Inflammatory macrophage treated with lipopolysaccharide for 4 hours (primary cell): ENCODE results near the gene MRFAP1.
"Not testable (repeated sequence)": the region's sequence is repeated elsewhere in the genome, so short reads cannot be mapped to it uniquely, and the experiment has no call there.

ENCODE experiments used
- DNase-seq: peaks from one replicate; pipeline ENCODE4 v3.0.0-alpha.2; 2020

MRFAP1 gene

GRCh38 chr4:6612961-6613675, 27.4 kb upstream of the MRFAP1 start:
- DNase-seq: no peak

DNA sequence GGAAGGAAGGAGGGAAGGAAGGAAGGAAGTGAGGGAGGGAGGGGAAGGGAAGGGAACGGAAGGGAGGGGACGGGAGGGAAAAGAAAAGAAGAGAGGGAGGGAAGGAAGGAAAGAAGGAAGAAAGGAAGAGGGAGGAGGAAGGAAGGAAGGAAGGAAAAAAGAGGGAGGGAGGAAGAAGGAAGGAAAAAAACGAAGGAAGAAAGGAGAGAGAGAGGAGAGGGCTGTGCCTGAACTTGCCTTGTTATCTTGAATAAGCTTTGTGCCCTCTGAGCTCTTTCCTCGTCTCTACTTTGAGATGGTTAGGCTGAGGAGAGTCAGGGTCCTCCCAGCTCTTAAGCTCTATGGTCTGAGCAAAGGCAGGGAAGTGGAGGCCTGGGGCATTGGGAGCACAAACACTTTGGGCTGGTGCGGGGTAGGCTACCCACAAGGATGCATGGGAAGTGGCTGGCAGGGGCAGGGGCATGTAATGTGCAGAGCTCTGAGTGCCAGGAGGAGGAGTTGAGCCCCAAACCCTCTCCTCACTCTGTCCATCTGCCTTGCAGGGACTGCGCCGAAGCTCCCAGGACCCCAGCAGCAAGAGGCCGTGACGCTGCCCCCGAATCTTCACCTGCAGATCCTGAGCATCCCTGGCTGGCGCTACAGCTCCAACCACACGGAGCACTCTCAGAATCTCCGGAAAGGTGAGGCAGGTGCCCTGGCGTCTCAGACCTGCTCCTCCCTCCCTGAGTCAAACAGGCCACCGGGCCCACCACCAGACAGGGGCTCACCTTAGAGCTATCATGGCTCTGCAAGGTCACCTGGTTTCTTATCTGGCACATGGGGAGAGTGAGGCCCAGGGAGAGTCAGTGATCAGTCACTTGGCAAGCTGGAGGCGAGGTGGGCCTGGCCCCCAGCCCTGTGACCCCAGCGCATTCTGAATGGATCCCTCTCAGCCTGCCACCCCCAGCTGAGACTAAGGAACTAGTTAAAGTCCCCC, 26.5 kb upstream of the MRFAP1 start:
- DNase-seq: no peak

GRCh38 chr4:6614701-6615230, 25.7 kb upstream of the MRFAP1 start:
- DNase-seq: no peak

DNA sequence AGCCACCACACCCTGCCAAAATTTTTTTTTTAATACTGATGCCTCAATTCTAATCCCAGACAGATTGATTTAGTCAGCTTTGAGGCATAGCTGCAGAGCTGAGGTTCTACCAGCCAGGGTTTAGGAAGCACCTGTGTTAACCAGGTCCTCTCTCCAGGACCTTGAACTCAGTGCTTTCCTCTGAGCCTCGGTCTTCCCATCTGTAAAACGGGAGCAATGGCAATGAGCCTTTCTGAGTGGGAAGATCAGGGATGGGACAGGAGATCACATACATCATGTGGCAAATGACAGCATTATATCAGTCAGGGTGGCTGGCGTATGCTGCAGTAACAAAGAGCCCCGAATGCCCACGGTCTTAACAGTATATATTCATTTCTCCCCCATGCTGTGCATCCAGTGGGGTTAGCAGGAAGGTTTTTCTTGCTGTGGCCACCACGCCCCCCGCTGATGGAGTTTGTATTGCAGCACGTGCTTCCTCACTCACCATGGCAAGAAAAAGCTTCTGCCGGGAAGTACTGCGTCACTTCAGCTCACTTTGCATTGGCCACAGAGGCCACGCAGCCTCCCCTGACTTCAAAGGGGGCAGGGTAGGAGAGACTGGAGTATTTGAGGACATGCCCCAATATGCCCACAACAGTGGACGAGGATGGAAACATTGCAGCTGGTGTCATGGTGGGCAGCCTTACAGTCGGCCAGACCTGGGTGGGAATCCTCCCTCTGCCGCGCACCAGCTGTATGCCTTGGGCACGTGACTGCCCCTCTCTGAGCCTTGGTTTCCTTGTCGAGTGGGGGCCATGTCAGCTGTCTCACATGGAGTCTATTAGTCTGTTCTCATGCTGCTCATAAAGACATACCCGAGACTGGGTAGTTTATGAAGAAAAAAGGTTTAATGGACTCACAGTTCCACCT, 24.1 kb upstream of the MRFAP1 start:
- DNase-seq: no peak

DNA sequence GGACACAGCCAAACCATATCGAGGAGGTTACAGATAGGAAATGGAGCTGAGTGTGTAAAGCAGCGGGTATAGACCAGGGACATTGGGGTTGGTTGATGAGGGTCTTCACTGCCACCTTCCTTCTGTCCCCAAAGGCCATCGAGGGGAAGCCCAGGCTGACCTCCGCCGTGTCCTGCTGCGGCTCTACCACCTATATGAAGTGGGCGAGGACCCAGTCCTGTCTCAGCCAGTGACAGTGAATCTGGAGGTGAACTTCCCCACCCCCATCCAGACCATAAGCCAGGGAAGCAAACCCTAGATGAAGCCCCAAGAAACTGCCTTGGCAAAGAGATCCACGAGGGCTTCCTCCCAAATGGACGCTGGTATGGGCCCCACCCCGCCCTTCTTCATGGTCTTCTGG, 23.2 kb upstream of the MRFAP1 start:
- no peak for DNase-seq

DNA sequence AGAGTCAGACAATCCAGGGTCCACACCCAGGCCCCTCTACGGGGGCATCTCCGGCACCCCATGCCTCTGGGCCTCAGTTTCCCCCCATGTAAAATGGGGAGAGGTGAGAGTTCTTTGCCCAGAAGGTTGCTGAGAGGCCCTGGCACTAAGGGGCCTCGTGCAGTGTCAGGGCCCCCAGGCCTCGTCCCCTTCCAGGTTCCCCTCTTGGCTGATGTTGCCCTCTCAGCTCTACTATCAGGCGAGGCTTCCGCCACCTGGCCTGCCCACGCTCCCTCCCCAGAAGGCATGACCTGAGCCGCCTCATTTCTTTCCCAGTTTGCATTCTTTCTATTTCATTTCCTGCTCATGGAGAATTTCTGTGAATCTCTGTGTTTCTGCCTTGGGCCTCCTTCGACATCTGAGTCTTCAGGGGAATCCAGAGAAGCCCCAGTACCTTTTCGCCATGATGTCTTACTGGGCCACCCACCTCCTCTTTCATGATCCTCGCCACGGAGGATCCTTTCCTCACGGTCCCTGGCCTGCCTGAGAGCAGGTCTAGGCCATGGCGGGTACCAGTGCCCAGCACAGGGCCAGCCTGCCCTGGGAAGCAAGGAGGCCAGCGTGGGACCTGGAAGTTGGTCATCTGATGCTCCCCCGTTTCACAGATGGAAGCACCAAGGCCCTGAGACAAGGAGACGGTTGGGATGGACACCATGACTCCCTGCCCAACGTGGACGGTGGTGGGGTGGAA, 21.9 kb upstream of the MRFAP1 start:
- DNase-seq: no peak

DNA sequence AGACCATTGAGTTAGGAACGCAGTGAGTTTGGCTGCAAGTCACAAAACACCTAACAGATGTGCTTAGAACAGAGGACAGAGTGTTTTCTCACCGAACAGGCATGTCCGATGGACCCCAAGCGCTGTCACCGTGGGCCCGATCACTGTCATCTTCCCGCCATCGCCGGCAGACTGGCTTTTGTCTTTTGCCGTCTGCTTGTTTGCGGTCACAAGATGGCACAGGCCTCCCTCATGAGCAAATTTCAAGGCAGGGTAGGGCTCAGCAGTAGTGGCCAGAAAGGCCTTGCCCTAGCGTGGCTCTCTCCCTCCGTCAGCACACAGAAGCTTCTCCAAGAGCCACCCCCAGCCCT, 21.4 kb upstream of the MRFAP1 start:
- DNase-seq: no peak

DNA sequence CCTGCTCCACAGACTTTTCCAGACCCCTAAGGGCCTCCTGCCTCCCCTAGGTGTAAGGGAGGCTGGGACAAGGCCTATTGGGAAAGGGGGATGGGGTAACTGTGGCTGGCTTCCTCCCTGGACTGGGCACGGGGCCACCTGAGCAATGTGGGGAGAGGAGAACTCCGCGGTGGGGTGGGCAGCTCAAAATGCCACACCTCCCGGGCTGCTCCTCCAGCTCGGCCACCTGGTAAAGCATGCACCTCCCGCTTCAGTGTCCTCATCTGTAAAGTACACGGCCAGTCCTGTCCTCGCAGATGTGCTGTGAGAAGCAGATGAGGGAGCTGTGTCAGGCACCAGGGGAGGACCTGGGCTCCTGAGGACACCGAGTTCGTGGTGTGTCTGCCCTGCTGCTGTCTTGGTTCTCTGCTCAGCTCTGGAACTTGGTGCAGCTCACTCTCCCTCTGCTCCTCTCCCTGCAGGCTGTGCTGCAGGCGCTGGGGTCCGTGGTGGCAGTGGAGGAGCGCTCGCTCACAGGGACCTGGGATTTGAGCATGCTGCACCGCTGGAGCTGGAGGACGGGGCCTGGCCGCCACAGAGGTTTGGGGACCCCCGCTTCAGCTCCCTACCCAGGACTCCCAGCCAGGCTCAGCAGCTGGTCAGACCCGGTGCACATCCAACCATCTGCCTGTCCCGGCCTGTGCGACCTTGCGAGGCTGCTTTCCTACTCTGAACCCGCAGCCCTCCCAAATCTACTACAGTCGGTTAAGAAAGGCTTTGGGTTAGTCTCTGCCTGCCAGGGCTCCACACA, 20.8 kb upstream of the MRFAP1 start:
- DNase-seq: no peak

DNA sequence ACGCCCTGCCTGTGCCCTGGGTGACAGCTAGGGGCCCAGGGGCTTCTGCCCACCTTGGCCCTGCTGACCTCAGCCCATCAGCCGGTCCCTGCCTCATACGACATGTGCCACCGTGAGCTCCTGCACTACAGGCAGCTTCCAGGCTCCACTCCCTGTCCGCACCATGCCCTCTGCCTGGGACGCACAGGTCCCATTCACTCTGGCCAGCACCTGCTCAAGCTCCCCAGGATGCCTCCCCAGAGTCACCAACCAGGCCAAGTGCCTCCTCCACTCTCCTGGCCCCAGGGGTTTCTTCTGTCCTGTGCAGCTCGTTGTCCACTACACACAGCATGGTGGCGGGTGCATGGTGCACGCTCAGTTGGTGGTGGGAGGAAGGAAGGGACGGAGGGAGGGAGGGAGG, 20.2 kb upstream of the MRFAP1 start:
- no peak for DNase-seq

- DNase-seq: no peak
These were observed 19.5 kb upstream of the MRFAP1 start for GRCh38 chr4:6620891-6621555.

- no peak for DNase-seq
These were observed 18.9 kb upstream of the MRFAP1 start for GRCh38 chr4:6621556-6621927.

- no peak for DNase-seq
These were observed 17.7 kb upstream of the MRFAP1 start for GRCh38 chr4:6622744-6623143.

GRCh38 chr4:6625256-6625655, 15.2 kb upstream of the MRFAP1 start:
- no peak for DNase-seq

GRCh38 chr4:6626066-6626465, 14.4 kb upstream of the MRFAP1 start:
- DNase-seq: no peak

DNA sequence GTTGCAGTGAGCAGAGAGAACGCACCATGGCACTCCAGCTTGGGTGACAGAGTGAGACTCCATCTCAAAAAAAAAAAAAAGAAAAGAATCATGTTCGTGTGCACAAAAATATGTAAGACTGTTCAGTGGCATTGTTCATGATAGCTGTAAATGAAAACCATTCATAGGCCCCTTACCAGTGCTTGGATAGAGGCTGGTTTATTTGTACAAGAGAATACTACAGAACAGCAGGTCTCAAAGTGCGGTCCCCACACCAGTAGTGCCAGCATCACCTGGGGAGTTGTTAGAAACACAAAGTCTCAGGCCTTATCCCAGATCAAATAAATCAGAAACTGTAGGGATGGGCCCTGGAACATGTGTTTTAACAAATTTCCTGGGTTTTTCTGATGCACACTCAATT, 12.7 kb upstream of the MRFAP1 start:
- DNase-seq: no peak

- not testable (repeated sequence) for DNase-seq
These were observed 12.0 kb upstream of the MRFAP1 start for GRCh38 chr4:6628484-6628883.

GRCh38 chr4:6632125-6632524, 8.4 kb upstream of the MRFAP1 start:
- no peak for DNase-seq

GRCh38 chr4:6633091-6633906, 7.2 kb upstream of the MRFAP1 start:
- DNase-seq: peak; percentile 78

- no peak for DNase-seq
These were observed 5.7 kb upstream of the MRFAP1 start for GRCh38 chr4:6634746-6635145.

GRCh38 chr4:6639137-6639680, 1.3 kb upstream of the MRFAP1 start:
- DNase-seq: no peak
